BLaER1 treated with 17β-estradiol and CSF1 and Interleukin-3, amounts not matched to agents 10 nM and 100 nM (cell line): ENCODE data around the gene WASHC4.

ENCODE experiments used
- H3K27ac ChIP-seq, 11 experiments: shearing (Covaris generic); formaldehyde crosslinking; 2 replicates each; pipeline ENCODE4 v1.8.1; 2022
- H3K27me3 ChIP-seq, 11 experiments: shearing (Covaris generic); formaldehyde crosslinking; 2 replicates each; pipeline ENCODE4 v1.8.1; 2022
- H3K36me3 ChIP-seq, 11 experiments: shearing (Covaris generic); formaldehyde crosslinking; 2 replicates each; pipeline ENCODE4 v1.8.1; 2022
- H3K4me1 ChIP-seq, 10 experiments: shearing (Covaris generic); formaldehyde crosslinking; 2 replicates each; pipeline ENCODE4 v1.8.1; 2022
- H3K4me2 ChIP-seq, 11 experiments: shearing (Covaris generic); formaldehyde crosslinking; 2 replicates each; pipeline ENCODE4 v1.8.1; 2022
- H3K4me3 ChIP-seq, 10 experiments: shearing (Covaris generic); formaldehyde crosslinking; 2 replicates each; pipeline ENCODE4 v1.8.1; 2022
- H3K9ac ChIP-seq, 11 experiments: shearing (Covaris generic); formaldehyde crosslinking; 2 replicates each; pipeline ENCODE4 v1.8.1; 2022
- H3K9me3 ChIP-seq, 11 experiments: shearing (Covaris generic); formaldehyde crosslinking; replicated peaks in 1 of 11; 2 replicates each; pipeline ENCODE4 v1.8.1; 2022
- H4K20me1 ChIP-seq, 11 experiments: shearing (Covaris generic); formaldehyde crosslinking; 2 replicates each; pipeline ENCODE4 v1.8.1; 2022
- Cebpa-rat ChIP-seq, 11 experiments: shearing (Covaris generic); IDR thresholded peaks; 2 replicates each; pipeline ENCODE4 v1.8.1; 2022

WASHC4 gene

DNA sequence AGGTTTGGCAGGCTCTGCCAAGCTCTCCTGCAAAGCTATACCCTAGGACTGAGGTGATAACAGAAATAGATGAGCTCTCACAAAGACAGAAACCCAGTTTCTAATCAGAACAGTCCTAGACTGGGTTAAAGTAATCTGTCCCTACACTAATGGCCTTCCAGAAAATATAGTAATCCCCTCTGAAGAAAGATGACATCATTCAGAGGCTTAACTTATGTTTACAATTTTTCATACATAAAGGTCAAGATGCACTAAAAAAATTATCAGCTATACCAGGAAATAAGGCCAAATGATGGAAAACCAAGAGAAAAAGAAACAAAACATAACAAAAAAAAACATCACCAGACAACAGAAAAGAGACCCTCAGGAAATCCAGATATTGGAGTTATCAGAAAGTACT, 4.9 kb upstream of the WASHC4 start:
- no peak for TF ChIP-seq Cebpa-rat (IDR thresholded peaks at IDR 0.05)
- no peak overlapping the region for H3K4me2 ChIP-seq
- H3K9me3 ChIP-seq, result peaks cover 5 to 22% (median 15%) of the 10 kb centered on the region in 11 experiments; a peak in 21 of 22 replicates
- no peak overlapping the region for H3K4me3 ChIP-seq
- peaks cover 13 to 29% (median 18%) of the 10 kb centered on the region in 10 experiments; a peak in 19 of 20 replicates for H3K4me1 ChIP-seq
- no peaks in the 10 kb centered on the region for H3K36me3 ChIP-seq
- H3K27me3 ChIP-seq, result peaks cover 0 to 5% (median 0%) of the 10 kb centered on the region in 11 experiments; a peak in 1 of 22 replicates
- no peaks in the 10 kb centered on the region for H4K20me1 ChIP-seq
- H3K9ac ChIP-seq, result no peak overlapping the region
- no peak overlapping the region for H3K27ac ChIP-seq

DNA sequence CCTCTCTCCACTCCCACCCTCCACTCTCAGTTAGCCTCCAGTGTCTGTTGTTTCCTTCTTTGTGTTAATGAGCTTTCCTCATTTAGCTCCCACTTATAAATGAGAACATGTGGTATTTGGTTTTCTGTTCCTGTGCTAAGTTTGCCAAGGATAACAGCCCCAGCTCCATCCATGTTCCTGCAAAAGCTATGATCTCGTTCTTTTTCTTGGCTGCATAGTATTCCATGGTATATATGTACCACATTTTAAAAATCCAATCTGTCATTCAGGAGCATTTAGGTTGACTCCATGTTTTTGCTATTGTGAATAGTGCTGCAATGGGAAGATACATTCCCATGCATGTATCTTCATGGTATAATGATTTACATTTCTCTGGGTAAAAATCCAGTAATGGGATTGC, 2.8 kb upstream of the WASHC4 start:
- Histone ChIP-seq H3K4me3 (no peak overlapping the region), H3K4me1 (peaks cover 13 to 21% (median 16%) of the 10 kb centered on the region in 10 experiments; a peak in 19 of 20 replicates)
- TF ChIP-seq Cebpa-rat (IDR thresholded peaks at IDR 0.05), result no peak

DNA sequence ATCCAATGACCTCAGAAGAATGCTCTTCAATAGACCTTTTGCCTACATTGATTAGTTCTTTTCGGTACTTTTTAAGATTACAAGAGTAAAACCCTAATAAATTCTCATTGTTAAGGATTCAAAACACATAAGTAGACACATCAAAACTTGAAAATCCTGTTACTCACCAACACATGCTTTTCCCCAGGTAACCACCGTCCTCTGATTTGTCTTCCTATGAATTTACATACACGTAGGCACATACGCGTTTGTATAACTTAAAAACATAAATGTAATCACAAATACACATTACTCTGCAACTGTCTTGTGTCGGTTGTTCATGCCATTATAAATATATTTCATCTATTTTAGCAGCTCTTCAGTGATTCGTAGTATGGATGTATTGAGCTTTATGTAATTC, 910 bp upstream of the WASHC4 start:
- H3K27me3 ChIP-seq, result peaks cover 0 to 5% (median 0%) of the 10 kb centered on the region in 11 experiments; a peak in 1 of 22 replicates
- H3K27ac ChIP-seq, result peak overlapping the region in 4 of 11 experiments; percentile 93 to 100 (median 99); a peak in 5 of 22 replicates
- H3K9ac ChIP-seq, result peak overlapping the region in 8 of 11 experiments; percentile 93 to 100 (median 99); a peak in 12 of 22 replicates
- peaks cover 4 to 8% (median 6%) of the 10 kb centered on the region in 11 experiments; a peak in 17 of 22 replicates for H3K36me3 ChIP-seq
- H3K4me2 ChIP-seq, result peak overlapping the region; percentile 74 to 99 (median 87)
- peaks cover 19 to 35% (median 29%) of the 10 kb centered on the region in 11 experiments; a peak in 21 of 22 replicates for H4K20me1 ChIP-seq
- no peak for TF ChIP-seq Cebpa-rat (IDR thresholded peaks at IDR 0.05)
- H3K9me3 ChIP-seq, result peaks cover 0 to 9% (median 4%) of the 10 kb centered on the region in 11 experiments; a peak in 11 of 22 replicates
- H3K4me3 ChIP-seq, result peak overlapping the region; percentile 70 to 92 (median 88)
- peaks cover 0 to 27% (median 18%) of the 10 kb centered on the region in 10 experiments; a peak in 19 of 20 replicates for H3K4me1 ChIP-seq

More for the DNA sequence above, 2.8 kb upstream of the WASHC4 start:
- no peak overlapping the region for H3K4me2 ChIP-seq
- peaks cover 0 to 5% (median 0%) of the 10 kb centered on the region in 11 experiments; a peak in 1 of 22 replicates for H3K27me3 ChIP-seq
- no peaks in the 10 kb centered on the region for H3K36me3 ChIP-seq
- peaks cover 0 to 9% (median 4%) of the 10 kb centered on the region in 11 experiments; a peak in 10 of 22 replicates for H3K9me3 ChIP-seq
- no peak overlapping the region for H3K9ac ChIP-seq
- no peak overlapping the region for H3K27ac ChIP-seq
- H4K20me1 ChIP-seq, result peaks cover 4 to 16% (median 11%) of the 10 kb centered on the region in 11 experiments; a peak in 19 of 22 replicates

DNA sequence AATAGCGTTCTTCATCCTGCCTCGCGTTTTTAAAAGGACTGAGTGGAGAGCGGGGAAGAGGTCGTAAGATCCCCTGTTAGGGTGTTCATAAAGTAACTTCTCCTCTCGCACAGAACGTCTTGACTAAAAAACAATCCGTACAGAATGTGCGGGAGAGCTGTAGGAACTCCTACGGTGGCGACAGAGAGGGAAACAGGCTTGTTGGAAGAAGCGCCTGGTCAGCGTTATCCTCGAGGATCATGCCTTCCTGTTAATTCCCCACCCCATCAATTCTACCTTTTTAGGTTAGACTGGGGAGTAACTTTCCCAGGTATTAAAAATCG, 399 bp upstream of the WASHC4 start:
- Histone ChIP-seq H3K9me3 (peaks cover 0 to 12% (median 8%) of the 10 kb centered on the region in 11 experiments; a peak in 11 of 22 replicates), H3K4me1 (peaks cover 0 to 29% (median 22%) of the 10 kb centered on the region in 10 experiments; a peak in 19 of 20 replicates), H4K20me1 (peaks cover 23 to 40% (median 34%) of the 10 kb centered on the region in 11 experiments; a peak in 21 of 22 replicates), H3K27me3 (peaks cover 0 to 5% (median 0%) of the 10 kb centered on the region in 11 experiments; a peak in 1 of 22 replicates), H3K4me3 (peak overlapping the region; percentile 70 to 92 (median 88)), H3K27ac (peak overlapping the region; percentile 93 to 100 (median 99)), H3K9ac (peak overlapping the region; percentile 93 to 100 (median 99)), H3K36me3 (peaks cover 10 to 13% (median 11%) of the 10 kb centered on the region in 11 experiments; a peak in 21 of 22 replicates), H3K4me2 (peak overlapping the region; percentile 74 to 99 (median 87))
- TF ChIP-seq Cebpa-rat (IDR thresholded peaks at IDR 0.05), result no peak

DNA sequence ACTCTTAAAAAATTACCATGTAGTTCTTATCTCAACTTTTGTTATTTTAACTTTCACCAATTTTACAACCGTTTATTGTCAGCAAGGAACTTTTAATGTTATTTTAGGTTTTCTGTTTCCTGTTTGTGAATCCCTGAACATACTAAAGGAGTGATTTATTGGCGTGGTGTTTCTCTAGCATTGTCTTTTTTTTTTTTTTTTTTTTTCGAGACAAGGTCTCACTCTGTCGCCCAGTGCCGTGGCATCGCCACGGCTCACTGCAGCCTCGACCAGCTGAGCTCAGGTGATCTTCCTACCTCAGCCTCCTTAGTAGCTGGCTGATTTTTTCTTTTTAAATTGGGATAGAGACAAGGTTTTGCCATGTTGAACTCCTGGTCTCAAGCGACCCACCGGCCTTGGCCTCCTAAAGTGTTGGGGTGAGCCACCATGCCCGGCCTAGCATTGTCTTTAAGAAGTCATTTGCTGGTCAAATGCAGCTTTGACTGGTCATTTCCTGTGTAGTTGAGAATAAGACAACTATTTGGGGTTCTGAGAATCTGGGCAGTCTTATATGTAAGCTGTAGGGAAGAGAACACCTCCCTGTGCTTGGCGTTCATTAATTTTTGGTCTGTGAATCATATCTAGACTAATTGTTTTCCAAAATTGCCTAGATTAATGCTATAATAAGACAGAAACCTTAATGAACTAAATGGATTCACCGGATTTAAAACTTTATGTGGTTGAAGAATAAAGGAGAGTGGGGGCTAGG, 2.1 kb downstream of the WASHC4 start:
- Histone ChIP-seq H3K36me3 (peaks cover 33 to 39% (median 36%) of the 10 kb centered on the region in 11 experiments; a peak in 21 of 22 replicates), H4K20me1 (peaks cover 46 to 65% (median 59%) of the 10 kb centered on the region in 11 experiments; a peak in 21 of 22 replicates)

DNA sequence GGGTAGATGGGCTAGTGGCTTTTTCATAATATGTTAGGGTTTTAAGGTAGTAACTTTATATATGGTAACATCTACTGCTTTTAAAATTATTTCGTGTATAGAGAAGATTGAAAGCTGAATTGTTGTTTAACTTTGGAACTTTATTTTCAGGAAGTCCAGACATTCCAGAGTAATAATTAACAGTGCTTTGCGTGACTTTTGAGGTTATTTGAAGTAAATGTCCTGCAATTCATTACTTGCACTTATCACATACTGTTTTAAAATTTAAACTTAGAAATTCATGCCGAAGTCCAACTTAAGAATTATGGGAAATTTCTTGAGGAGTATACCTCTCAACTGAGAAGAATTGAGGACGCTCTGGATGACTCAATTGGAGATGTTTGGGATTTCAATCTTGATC, 3.3 kb downstream of the WASHC4 start:
- Histone ChIP-seq H3K27me3 (peaks cover 0 to 5% (median 0%) of the 10 kb centered on the region in 11 experiments; a peak in 1 of 22 replicates), H4K20me1 (peaks cover 49 to 77% (median 69%) of the 10 kb centered on the region in 11 experiments; a peak in 21 of 22 replicates), H3K9me3 (peaks cover 0 to 12% (median 7%) of the 10 kb centered on the region in 11 experiments; a peak in 9 of 22 replicates), H3K4me3 (peak overlapping the region; percentile 70 to 92 (median 88); a peak in 16 of 20 replicates), H3K36me3 (peaks cover 44 to 51% (median 48%) of the 10 kb centered on the region in 11 experiments), H3K4me1 (peaks cover 0 to 52% (median 24%) of the 10 kb centered on the region in 10 experiments; a peak in 19 of 20 replicates), H3K4me2 (peak overlapping the region; percentile 77 to 99 (median 91); a peak in 20 of 22 replicates), H3K27ac (peak overlapping the region in 4 of 11 experiments; percentile 99 to 100 (median 100); a peak in 4 of 22 replicates), H3K9ac (peak overlapping the region in 10 of 11 experiments; percentile 39 to 100 (median 99); a peak in 16 of 22 replicates)
- TF ChIP-seq Cebpa-rat (IDR thresholded peaks at IDR 0.05), result no peak

More for the DNA sequence above, 2.1 kb downstream of the WASHC4 start:
- peak overlapping the region; percentile 93 to 100 (median 99) for H3K9ac ChIP-seq
- peak overlapping the region; percentile 93 to 100 (median 99); a peak in 21 of 22 replicates for H3K27ac ChIP-seq
- peaks cover 0 to 17% (median 10%) of the 10 kb centered on the region in 11 experiments; a peak in 13 of 22 replicates for H3K9me3 ChIP-seq
- peak overlapping the region; percentile 77 to 99 (median 91) for H3K4me2 ChIP-seq
- peak overlapping the region; percentile 70 to 92 (median 88) for H3K4me3 ChIP-seq
- H3K4me1 ChIP-seq, result peaks cover 0 to 50% (median 24%) of the 10 kb centered on the region in 10 experiments; a peak in 19 of 20 replicates
- H3K27me3 ChIP-seq, result peaks cover 0 to 5% (median 0%) of the 10 kb centered on the region in 11 experiments; a peak in 1 of 22 replicates
- no peak for TF ChIP-seq Cebpa-rat (IDR thresholded peaks at IDR 0.05)

DNA sequence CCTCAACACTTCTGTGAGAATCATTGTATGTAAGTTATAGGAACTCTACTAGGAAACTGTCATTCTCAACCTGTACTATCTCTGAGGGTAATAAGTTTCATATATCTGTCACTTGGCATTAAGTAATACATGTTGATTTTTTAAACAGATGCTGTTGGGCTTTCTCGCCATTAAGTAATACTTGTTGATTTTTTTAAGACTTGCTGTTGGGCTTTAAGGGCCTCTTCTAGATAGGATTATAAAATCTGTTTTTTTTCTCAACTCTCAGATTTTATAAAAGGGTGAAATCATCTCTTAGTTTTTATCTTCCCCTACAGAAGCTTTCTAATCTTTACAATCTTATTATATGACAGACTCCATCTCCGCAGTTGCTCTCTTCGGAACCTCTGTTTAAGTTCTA, 5.6 kb downstream of the WASHC4 start:
- Histone ChIP-seq H3K36me3 (peaks cover 66 to 73% (median 70%) of the 10 kb centered on the region in 11 experiments), H3K4me1 (peaks cover 0 to 44% (median 17%) of the 10 kb centered on the region in 10 experiments; a peak in 17 of 20 replicates), H3K4me2 (peak overlapping the region in 4 of 11 experiments; percentile 4 to 97 (median 57); a peak in 5 of 22 replicates), H3K27ac (no peak overlapping the region), H3K4me3 (no peak overlapping the region), H4K20me1 (peaks cover 58 to 100% (median 89%) of the 10 kb centered on the region in 11 experiments; a peak in 21 of 22 replicates), H3K27me3 (no peaks in the 10 kb centered on the region), H3K9ac (no peak overlapping the region), H3K9me3 (peaks cover 0 to 12% (median 7%) of the 10 kb centered on the region in 11 experiments; a peak in 9 of 22 replicates)
- TF ChIP-seq Cebpa-rat (IDR thresholded peaks at IDR 0.05), result no peak

DNA sequence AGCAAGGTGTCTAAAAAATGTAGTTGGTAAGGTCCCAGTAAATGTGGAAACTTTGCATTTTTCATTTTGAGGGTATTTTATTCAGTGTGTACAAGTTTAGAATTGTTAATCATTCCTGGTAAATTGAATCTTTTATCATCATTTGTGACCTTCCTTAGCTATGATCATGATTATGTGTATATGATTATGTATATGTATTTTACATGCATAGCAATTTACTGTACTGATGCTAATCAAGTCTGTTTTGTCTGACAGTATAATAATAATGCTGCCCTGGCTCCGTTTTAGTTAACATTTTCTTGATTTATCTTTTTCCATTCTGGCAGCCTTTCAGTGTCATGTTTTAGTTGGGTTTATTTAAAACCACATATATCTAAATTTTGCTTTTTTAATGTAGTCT, 9.4 kb downstream of the WASHC4 start:
- Histone ChIP-seq H3K4me3 (no peak overlapping the region), H3K9ac (no peak overlapping the region), H3K27ac (no peak overlapping the region), H3K9me3 (peaks cover 0 to 8% (median 5%) of the 10 kb centered on the region in 11 experiments; a peak in 9 of 22 replicates), H3K36me3 (peaks cover 96 to 100% (median 100%) of the 10 kb centered on the region in 11 experiments), H3K27me3 (no peaks in the 10 kb centered on the region), H4K20me1 (peaks cover 23 to 100% (median 81%) of the 10 kb centered on the region in 11 experiments; a peak in 20 of 22 replicates), H3K4me2 (no peak overlapping the region), H3K4me1 (peaks cover 0 to 24% (median 0%) of the 10 kb centered on the region in 10 experiments; a peak in 7 of 20 replicates)
- TF ChIP-seq Cebpa-rat (IDR thresholded peaks at IDR 0.05), result no peak
